ENCODE measurements around the gene ABHD8. TPM values are rescaled to one million over a fixed set of nuclear protein-coding genes. Genes with fewer than 3 reads are reported as not detected.

ABHD8 gene
- total RNA-seq, 1 donor from 2014 or later = 8.9 TPM

GRCh38 chr19:17321655-17322489 is 18.6 kb upstream of the ABHD8 start:
- Mint-ChIP-seq H3K36me3 (ENCODE audit: low read depth, unreplicated experiment) (peaks cover 15% of the 10 kb centered on the region), H3K27me3 (ENCODE audit: unreplicated experiment) (peaks cover 9% of the 10 kb centered on the region), H3K4me1 (ENCODE audit: unreplicated experiment) (no peaks in the 10 kb centered on the region), H3K27ac (ENCODE audit: unreplicated experiment) (no peak overlapping the region), H3K4me3 (ENCODE audit: unreplicated experiment) (peak overlapping the region; percentile 23), H3K9me3 (ENCODE audit: unreplicated experiment) (no peaks in the 10 kb centered on the region)
- DNase-seq (ENCODE audit: low spot score) = no peak
- TF ChIP-seq CTCF (IDR thresholded peaks at IDR 0.05; ENCODE audit: unreplicated experiment) = no peak

- H3K4me1 Mint-ChIP-seq (ENCODE audit: unreplicated experiment) = no peaks in the 10 kb centered on the region
- H3K9me3 Mint-ChIP-seq (ENCODE audit: unreplicated experiment) = no peaks in the 10 kb centered on the region
- no peak overlapping the region for H3K4me3 Mint-ChIP-seq (ENCODE audit: unreplicated experiment)
- no peak overlapping the region for H3K27ac Mint-ChIP-seq (ENCODE audit: unreplicated experiment)
- peaks cover 18% of the 10 kb centered on the region for H3K36me3 Mint-ChIP-seq (ENCODE audit: low read depth, unreplicated experiment)
- peaks cover 11% of the 10 kb centered on the region for H3K27me3 Mint-ChIP-seq (ENCODE audit: unreplicated experiment)
- DNase-seq (ENCODE audit: low spot score) = no peak
- no peak for TF ChIP-seq CTCF (IDR thresholded peaks at IDR 0.05; ENCODE audit: unreplicated experiment)
Measured at GRCh38 chr19:17320435-17320834, 17.2 kb upstream of the ABHD8 start.

- Mint-ChIP-seq H3K9me3 (ENCODE audit: unreplicated experiment) (no peaks in the 10 kb centered on the region), H3K27me3 (ENCODE audit: unreplicated experiment) (peaks cover 11% of the 10 kb centered on the region), H3K27ac (ENCODE audit: unreplicated experiment) (no peak overlapping the region), H3K4me3 (ENCODE audit: unreplicated experiment) (peak overlapping the region; percentile 74), H3K36me3 (ENCODE audit: low read depth, unreplicated experiment) (peaks cover 18% of the 10 kb centered on the region), H3K4me1 (ENCODE audit: unreplicated experiment) (no peaks in the 10 kb centered on the region)
- DNase-seq (ENCODE audit: low spot score) = no peak
- no peak for TF ChIP-seq CTCF (IDR thresholded peaks at IDR 0.05; ENCODE audit: unreplicated experiment)
Measured at GRCh38 chr19:17319473-17320238, 16.4 kb upstream of the ABHD8 start.

GRCh38 chr19:17318966-17319365 is 15.7 kb upstream of the ABHD8 start:
- no peak for DNase-seq (ENCODE audit: low spot score)
- no peak for TF ChIP-seq CTCF (IDR thresholded peaks at IDR 0.05; ENCODE audit: unreplicated experiment)
- Mint-ChIP-seq H3K9me3 (ENCODE audit: unreplicated experiment) (no peaks in the 10 kb centered on the region), H3K36me3 (ENCODE audit: low read depth, unreplicated experiment) (peaks cover 22% of the 10 kb centered on the region), H3K27me3 (ENCODE audit: unreplicated experiment) (peaks cover 11% of the 10 kb centered on the region), H3K4me3 (ENCODE audit: unreplicated experiment) (no peak overlapping the region), H3K4me1 (ENCODE audit: unreplicated experiment) (no peaks in the 10 kb centered on the region), H3K27ac (ENCODE audit: unreplicated experiment) (no peak overlapping the region)
